ENCODE data around the gene UNC5CL.

UNC5CL gene

GRCh38 chr6:41059556-41059955 lies 20.5 kb upstream of the UNC5CL start:
- H3K9me3 ChIP-seq (ENCODE audit: insufficient read depth, low read length): no peaks in the 10 kb centered on the region
- peaks cover 12% of the 10 kb centered on the region; the same call in 1 of the 2 replicates for H3K36me3 ChIP-seq (ENCODE audit: low read length)
- H3K27ac ChIP-seq (ENCODE audit: low read depth, low read length): no peak overlapping the region
- no peak overlapping the region for H3K9ac ChIP-seq (ENCODE audit: low read length)
- TF ChIP-seq CTCF (IDR thresholded peaks at IDR 0.05; ENCODE audit: insufficient read depth, low read length, poor library complexity, severe bottlenecking) (no peak), EZH2phosphoT487 (conservative IDR thresholded peaks at IDR 0.05; ENCODE audit: low read length) (no peak)
- H3K4me2 ChIP-seq (ENCODE audit: low read depth, low read length, poor library complexity, severe bottlenecking): no peak overlapping the region
- no peaks in the 10 kb centered on the region for H3K79me2 ChIP-seq (ENCODE audit: insufficient read depth, low read length)
- H4K20me1 ChIP-seq (ENCODE audit: low read depth, low read length): no peaks in the 10 kb centered on the region
- H3K27me3 ChIP-seq (ENCODE audit: low read length): no peaks in the 10 kb centered on the region
- H2AFZ ChIP-seq (ENCODE audit: low read depth, low read length, severe bottlenecking): no peak overlapping the region
- peaks cover 7% of the 10 kb centered on the region; the same call in 1 of the 2 replicates for H3F3A ChIP-seq (ENCODE audit: insufficient read depth)
- H3K9me2 ChIP-seq (replicated peaks; ENCODE audit: insufficient read depth, low read length): no peaks in the 10 kb centered on the region
- no peak overlapping the region for H3K4me3 ChIP-seq (ENCODE audit: insufficient read depth, low read length, poor library complexity, severe bottlenecking)

GRCh38 chr6:41058783-41059181 lies 19.8 kb upstream of the UNC5CL start:
- no peaks in the 10 kb centered on the region for H3K9me2 ChIP-seq (replicated peaks; ENCODE audit: insufficient read depth, low read length)
- no peak overlapping the region for H3K4me3 ChIP-seq (ENCODE audit: insufficient read depth, low read length, poor library complexity, severe bottlenecking)
- no peak overlapping the region for H3K4me2 ChIP-seq (ENCODE audit: low read depth, low read length, poor library complexity, severe bottlenecking)
- no peak overlapping the region for H3K9ac ChIP-seq (ENCODE audit: low read length)
- no peaks in the 10 kb centered on the region for H3K9me3 ChIP-seq (ENCODE audit: insufficient read depth, low read length)
- TF ChIP-seq CTCF (IDR thresholded peaks at IDR 0.05; ENCODE audit: insufficient read depth, low read length, poor library complexity, severe bottlenecking): no peak
- TF ChIP-seq EZH2phosphoT487 (conservative IDR thresholded peaks at IDR 0.05; ENCODE audit: low read length): no peak
- H3K79me2 ChIP-seq (ENCODE audit: insufficient read depth, low read length): no peaks in the 10 kb centered on the region
- peaks cover 7% of the 10 kb centered on the region; the same call in 1 of the 2 replicates for H3F3A ChIP-seq (ENCODE audit: insufficient read depth)
- no peak overlapping the region for H3K27ac ChIP-seq (ENCODE audit: low read depth, low read length)
- H3K27me3 ChIP-seq (ENCODE audit: low read length): no peaks in the 10 kb centered on the region
- H3K36me3 ChIP-seq (ENCODE audit: low read length): peaks cover 5% of the 10 kb centered on the region; the same call in 1 of the 2 replicates
- H2AFZ ChIP-seq (ENCODE audit: low read depth, low read length, severe bottlenecking): no peak overlapping the region
- H4K20me1 ChIP-seq (ENCODE audit: low read depth, low read length): no peaks in the 10 kb centered on the region

- H3K4me2 ChIP-seq (ENCODE audit: low read depth, low read length, poor library complexity, severe bottlenecking): no peak overlapping the region
- no peaks in the 10 kb centered on the region for H3K9me2 ChIP-seq (replicated peaks; ENCODE audit: insufficient read depth, low read length)
- no peaks in the 10 kb centered on the region for H3K36me3 ChIP-seq (ENCODE audit: low read length)
- H2AFZ ChIP-seq (ENCODE audit: low read depth, low read length, severe bottlenecking): no peak overlapping the region
- no peaks in the 10 kb centered on the region for H4K20me1 ChIP-seq (ENCODE audit: low read depth, low read length)
- TF ChIP-seq EZH2phosphoT487 (conservative IDR thresholded peaks at IDR 0.05; ENCODE audit: low read length): no peak
- no peak for TF ChIP-seq CTCF (IDR thresholded peaks at IDR 0.05; ENCODE audit: insufficient read depth, low read length, poor library complexity, severe bottlenecking)
- H3K27me3 ChIP-seq (ENCODE audit: low read length): no peaks in the 10 kb centered on the region
- peaks cover 7% of the 10 kb centered on the region; the same call in 1 of the 2 replicates for H3F3A ChIP-seq (ENCODE audit: insufficient read depth)
- no peak overlapping the region for H3K27ac ChIP-seq (ENCODE audit: low read depth, low read length)
- H3K79me2 ChIP-seq (ENCODE audit: insufficient read depth, low read length): no peaks in the 10 kb centered on the region
- H3K4me3 ChIP-seq (ENCODE audit: insufficient read depth, low read length, poor library complexity, severe bottlenecking): no peak overlapping the region
- H3K9me3 ChIP-seq (ENCODE audit: insufficient read depth, low read length): no peaks in the 10 kb centered on the region
- H3K9ac ChIP-seq (ENCODE audit: low read length): no peak overlapping the region
These were observed 17.9 kb upstream of the UNC5CL start for GRCh38 chr6:41056768-41057490.

All from SU-DHL-6 (cell line).